ENCODE measurements around the gene RNFT1.

DNA sequence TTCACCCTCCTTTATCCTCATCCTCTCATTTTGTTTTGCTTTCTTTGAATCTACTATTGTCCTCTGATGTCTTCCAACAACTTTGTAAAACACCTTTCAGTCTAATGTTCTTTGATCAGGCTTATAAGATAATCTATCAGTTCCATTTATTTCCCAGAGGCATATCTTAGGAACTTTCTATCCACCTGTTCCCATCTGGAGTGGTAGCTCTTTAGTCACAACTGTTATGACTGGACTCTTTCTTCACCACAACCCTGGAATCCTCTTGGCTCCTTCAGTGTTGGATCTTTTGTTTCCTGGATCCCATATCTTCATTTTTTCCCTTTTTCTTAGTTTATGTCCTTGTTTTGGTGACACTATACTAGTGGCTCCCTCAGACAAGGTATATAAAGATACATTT lies 48.1 kb downstream of the RNFT1 start:
- TF ChIP-seq CTCF (tag by site-specific recombination; IDR thresholded peaks at IDR 0.05) = no peak
- no peak for TF ChIP-seq YY1 (tag by site-specific recombination; IDR thresholded peaks at IDR 0.05)

Measured in HEK293 (cell line).